Measurements from ENCODE around the gene LRRC42.
"Not testable (repeated sequence)": the region's sequence is repeated elsewhere in the genome, so short reads cannot be mapped to it uniquely, and the experiment has no call there.

Gene LRRC42

DNA sequence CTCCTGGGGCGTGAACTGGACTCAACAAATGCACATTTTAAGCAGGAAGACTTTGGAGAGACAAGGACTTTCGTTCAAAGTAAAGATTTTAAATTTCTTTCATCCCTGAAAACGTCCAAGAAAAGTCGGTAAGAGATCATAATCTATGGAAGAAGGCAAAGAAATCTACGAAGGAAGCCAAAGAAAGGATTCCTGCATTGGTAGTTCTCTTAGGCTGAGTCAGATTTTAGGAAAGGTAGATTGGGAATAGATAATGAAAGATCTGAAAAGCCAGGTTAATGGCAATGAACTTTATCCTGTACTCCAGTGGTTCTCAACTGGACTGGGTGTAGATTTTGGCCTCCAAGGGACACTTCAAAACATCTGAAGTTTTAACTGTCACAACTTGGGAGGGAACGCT, 3.1 kb upstream of the LRRC42 start:
- no peak for DNase-seq

DNA sequence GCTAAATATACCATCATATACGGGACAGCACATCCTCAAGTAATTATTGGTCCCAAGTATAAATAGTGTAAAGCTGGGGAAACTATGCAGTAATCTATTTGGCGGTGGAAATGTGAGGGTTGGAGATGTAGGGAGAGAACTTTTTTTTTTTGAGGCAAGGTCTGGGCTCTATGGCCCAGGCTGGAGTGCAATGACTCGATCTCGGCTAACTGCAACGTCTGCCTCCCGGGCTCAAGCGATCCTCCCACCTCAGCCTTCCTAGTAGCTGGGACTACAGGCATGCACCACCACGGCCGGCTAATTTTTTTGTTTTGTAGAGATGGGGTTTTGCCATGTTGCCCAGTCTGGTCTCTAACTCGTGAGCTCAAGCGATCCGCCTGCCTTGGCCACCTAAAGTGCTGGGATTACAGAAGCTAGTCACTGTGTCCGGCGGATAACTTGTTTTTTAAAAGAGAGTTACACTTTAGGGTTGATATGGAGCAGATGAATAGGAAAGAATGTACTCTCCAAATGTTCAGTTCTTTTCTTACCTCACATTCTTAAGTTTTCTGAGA, 2.6 kb upstream of the LRRC42 start:
- DNase-seq, result no peak

- no peak for DNase-seq
Observed at GRCh38 chr1:53944469-53945182, 1.5 kb upstream of the LRRC42 start.

GRCh38 chr1:53945183-53945432, 1.0 kb upstream of the LRRC42 start:
- DNase-seq, result no peak

DNA sequence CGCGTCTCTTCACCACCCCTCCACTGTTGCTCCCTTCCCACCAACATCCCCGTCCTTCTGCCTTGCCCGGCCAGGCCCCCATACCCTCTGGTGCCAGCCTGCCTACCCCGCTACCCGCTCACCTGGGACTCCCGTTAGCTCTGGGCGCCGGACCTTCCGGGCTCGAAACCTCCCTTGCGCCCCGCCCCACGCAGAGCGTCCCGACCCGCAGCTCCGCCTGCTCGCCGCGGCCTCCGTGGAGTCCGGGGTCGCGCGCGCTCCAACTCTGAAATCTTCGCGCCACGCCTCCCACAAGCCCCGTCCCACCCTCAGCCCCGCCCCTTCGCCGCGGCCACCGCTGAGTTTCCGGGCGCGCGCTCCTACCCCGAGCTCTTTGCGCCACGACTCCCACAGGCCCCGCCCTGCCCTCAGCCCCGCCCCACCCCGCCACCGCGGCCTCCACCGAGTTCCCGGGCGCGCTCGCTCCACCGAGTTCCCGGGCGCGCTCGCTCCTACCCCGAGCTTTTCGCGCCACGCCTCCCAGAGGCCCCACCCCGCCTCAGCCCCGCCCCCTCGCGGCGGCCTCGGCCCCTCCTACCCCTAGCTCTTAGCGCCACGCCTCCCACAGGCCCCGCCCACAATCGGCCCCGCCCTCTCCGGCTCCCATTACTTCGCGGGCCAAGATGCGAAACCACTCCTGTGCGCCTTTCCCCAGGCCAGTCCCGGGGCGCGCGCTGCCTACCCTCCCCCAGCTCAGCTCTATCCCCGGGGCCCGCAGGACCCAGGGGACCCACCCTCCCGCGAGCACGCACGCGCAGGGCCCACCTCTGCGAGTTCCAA, 508 bp upstream of the LRRC42 start, which contains the start of gene IFT25:
Gene IFT25 (minus strand): TSS at position 267 of the 819 bp plus-strand sequence. CDS start 5,617 bp downstream, outside the sequence.
- DNase-seq, result peak; percentile 97

DNA sequence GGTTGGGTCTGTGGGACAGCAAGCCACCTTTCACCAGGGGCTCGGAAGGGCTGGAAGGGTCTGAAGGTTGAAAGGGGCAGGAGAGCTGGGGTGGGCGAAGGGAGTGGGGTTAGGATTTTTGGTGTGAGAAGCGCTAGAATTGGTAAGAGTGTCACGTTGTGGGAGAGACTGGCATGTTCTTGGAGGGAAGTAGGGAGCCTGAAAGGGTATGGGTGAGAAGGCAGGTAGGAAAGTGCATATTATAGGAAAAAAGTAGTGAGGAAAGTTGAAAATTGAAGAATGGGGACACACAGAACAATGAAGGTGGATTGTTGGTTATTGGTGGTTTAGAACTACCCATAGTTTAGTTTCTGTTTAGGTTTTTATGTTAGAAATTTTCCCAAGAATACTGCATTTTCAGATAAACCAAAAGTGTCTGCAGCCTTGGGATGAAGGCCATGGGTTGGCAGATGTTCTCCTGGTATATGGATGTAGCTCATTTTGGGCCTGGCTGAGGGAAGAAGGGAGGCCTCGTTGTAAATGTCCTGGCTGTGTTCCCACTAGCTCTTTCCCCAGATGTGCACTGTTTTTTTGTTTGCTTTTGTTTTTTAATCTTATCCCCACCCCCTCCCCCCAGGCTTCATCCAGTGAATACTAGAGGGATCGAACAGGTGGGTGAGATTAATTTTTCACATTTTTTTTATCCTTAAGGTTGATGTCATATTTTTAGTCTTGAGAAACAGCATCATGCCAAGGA, 1.2 kb downstream of the LRRC42 start:
- DNase-seq, result peak; percentile 61

DNA sequence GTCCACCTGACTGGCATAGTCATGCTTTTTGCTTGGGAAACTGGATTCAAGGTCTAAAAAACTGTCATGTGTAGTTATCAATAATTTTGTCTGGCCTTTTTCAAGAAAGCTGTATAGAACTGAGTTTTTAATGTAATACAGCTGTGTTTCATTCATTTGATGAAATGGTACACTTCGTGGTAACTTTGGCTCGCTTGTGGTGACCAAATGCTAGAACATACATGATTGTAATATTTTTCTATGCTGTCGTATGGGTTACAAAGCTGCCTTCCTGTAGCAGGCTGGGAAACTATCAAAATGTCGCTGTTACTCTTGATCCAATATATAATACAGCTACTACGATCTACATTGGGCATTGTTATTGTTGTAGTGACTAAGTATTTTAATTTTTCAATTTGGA, 2.1 kb downstream of the LRRC42 start:
- no peak for DNase-seq

GRCh38 chr1:53949023-53949990, 3.2 kb downstream of the LRRC42 start:
- peak; percentile 99 for DNase-seq

DNA sequence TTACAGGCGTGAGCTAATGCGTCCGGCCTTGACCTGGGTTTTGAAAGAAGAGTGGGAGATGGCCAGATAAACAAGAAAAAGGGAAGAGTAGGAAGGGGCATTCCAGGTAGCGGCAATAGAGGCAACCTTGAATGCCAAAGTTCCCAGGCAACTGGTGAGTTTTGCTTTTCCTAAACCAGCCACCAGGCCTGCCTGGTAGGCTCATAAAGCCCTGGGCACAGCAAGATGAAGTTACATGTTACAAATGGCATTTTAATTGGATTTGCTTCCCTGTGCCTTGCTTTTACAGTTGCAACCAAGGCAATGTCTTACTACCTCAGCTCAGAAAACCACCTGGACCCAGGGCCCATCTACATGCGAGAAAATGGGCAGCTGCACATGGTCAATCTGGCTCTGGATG, 5.5 kb downstream of the LRRC42 start:
- no peak for DNase-seq

DNA sequence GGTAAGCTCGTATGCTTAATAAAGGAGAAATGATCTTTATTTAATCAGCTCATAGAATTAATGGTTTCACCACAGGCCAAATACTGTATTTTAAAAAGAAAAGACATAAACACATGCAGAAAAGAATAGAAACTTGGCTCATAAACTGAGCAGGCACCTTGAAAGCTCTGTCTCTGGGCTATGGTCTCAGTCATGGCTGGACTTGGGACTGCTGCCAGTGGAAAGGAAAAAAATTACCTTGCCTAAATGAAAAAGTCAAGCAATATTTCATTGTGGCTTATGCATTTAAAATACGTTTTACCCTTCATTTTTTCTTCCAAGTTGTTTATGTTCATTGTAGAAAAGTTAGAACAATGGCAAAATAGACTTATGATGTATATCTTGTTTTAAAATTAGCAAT, 8.0 kb downstream of the LRRC42 start:
- no peak for DNase-seq

DNA sequence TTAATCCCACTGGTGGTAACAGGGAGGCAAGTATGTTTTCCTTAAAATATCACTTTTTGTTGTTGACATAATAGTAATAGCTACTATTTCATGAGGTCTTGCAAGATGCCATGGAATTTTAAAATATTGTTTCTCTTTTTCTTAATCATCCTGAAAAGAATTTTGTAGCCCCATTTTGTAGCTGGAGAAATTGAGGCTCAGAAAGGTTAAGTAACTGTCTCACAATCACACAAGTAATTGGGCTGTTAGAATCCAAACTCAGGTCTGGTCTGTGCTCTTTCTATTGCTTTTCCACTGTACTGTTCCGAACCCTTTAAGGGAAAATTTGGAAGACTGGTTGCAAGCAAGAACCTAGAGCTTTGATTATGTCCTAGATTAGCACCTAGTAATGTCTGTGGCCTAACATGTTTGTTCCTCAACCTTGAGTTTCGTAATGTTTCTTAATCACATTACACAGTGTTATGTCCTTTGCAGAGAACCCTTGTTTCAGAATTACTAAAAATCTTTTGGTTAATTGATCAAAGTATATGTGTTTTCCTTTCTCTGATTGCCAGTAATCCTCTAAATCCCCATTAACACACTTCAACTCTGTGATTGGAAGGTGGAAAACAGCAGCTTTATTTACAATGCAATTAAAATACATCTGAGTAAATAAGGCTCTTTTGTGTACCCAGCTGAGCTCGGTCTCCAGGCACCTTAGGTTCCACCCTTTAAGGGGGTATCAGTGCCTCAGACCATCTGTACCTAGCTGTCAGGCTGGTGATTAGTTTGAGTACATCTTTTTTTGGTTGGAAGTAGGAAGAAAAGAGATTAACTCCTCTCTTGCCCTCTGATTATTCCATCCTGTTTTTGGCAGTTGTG, 10.4 kb downstream of the LRRC42 start:
- peak; percentile 97 for DNase-seq

DNA sequence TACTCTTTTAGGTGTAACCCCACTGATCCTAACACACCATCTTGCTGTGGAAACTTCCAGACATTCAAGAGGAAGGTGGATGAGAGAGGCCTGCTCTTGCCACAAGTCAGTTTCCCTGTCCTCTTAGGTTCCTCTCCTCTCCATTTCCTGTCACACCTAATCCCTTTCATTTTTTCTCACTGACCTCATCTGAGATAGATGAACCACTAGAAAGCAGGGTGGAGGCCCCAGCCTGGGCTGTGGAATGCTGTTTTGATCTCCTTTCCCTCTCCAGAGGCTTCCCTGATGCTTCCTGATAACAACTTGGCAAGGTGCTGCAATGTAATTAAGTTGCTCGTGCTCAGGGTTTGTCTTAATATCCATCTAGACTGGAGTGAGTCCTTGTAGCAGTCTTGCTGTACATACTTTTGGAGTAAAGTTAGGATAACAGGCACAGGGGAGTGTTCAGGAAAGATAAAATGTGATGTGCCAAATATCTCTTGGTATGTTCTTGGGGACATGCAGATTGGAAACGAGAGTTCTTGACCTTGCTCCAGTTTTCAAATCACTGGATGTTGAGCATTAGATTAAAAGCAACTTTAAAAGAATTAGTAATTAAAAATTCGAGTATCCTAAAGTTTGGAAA, 11.2 kb downstream of the LRRC42 start:
- DNase-seq, result peak; percentile 84

DNA sequence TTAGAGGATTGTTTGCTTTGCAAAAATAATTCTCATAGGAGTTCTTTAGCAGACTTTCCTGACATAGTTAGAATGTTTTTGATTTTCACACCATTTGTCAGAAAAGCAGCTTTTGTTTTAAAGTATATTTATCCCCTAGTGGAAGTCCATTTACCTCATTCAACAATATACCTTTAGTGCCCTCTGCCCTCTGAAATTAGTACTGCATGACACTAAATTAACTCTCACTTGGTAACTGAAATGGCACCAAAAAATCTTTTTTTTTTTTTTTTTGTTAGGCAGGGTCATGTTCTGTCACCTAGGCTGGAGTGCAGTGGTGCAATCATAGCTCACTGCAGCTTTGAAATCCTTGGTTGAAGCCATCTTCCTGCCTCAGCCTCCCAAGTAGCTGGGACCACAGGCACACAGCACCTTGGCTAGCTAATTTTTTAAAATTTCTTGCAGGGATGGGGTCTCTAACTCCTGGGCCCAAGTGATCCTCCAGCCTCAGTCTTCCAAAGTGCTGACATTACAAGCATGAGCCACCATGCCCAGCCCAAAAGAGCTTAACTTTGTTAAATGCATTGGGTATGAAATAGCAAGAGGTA, 13.6 kb downstream of the LRRC42 start:
- peak; percentile 54 for DNase-seq

DNA sequence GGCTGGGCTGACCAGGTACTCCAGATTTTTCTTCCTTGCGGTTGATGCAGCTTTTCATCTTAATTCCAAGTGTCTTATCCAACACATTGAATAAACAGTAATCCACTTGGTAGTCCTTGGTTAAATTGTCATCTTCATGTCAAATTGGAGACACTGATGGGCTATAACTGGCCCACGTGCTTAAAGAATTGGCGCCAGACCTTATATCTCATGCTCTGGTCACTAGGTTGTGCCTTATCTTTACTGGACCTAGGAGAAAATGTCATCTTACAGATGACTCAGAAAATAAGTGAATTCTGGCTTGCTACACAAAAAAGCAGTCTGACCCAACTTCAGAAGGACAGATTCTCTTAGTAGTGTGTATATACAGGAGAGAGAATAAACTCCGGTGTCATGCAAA, 16.2 kb downstream of the LRRC42 start:
- no peak for DNase-seq

DNA sequence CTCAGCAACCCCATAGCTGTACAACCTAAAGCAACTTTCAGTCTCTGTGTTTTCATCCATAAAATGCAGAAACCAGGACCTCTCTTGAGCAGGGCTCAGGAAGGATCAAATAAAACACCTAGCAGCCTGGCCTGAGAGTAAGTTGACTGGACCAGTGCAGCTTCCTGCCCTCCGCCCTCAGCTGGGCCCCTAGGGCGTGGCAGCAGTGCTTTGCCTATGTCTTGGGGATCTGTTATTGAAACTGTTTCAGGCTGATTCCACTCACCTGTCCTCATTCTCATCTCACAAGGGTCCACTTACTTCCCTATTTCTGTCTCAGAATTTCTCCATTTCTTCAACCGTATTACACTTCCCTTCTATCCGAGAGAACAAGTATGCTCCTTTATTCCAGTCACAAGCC, 17.3 kb downstream of the LRRC42 start:
- no peak for DNase-seq

DNA sequence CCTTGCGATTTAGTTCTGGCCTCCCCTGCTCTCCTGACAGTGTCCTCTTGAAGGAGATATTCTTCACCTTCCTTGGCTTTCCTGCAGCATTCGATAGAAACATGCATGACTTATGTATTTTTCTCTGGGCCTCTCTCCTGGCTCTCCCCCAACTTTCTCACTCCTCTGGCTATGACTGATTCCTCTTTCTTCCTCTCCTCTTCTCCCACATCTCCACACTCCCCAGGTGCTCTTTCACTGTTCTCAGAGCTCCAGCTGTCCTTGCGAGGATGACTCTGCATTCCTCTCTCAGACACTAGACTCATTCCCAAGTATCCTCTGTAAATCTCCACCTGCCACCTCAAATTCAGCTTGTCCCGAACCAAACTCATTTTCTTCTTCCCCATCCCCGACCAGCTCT, 18.0 kb downstream of the LRRC42 start:
- no peak for DNase-seq

DNA sequence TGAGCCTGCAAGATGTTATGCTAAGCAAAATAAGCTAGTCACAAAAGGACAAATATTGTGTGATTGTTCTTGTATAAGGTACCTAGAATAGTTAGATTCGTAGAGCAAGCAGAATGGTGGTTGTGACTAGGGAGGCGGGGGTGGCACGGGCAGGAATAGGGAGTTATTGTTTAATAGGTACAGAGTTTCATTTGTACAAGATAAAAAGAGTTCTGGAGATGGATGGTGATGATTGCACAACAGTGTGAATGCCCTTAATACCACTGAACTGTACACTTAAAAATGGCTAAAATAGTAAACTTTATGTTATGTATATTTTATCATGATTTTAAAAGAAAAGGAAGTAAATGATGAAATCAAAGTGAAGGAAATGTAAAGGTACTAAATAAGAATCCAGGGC, 20.6 kb downstream of the LRRC42 start:
- DNase-seq, result no peak

GRCh38 chr1:53967409-53968124, 21.4 kb downstream of the LRRC42 start:
- DNase-seq, result no peak

- no peak for DNase-seq
Observed at GRCh38 chr1:53968125-53968513, 22.0 kb downstream of the LRRC42 start.

- not testable (repeated sequence) for DNase-seq
Observed at GRCh38 chr1:53969323-53969722, 23.2 kb downstream of the LRRC42 start.
